Breast epithelium (tissue), 3 donors: Measurements from ENCODE around the gene HIPK1.

Experiments
- POLR2A ChIP-seq: fragments of 450-650 bp; IDR thresholded peaks from one replicate; pipeline ENCODE4 v1.6.1; 2016; ENCODE audit warnings: antibody characterized with exemption, mild to moderate bottlenecking, moderate library complexity
- POLR2AphosphoS5 ChIP-seq, 3 donors: sonication (generic); formaldehyde crosslinking; IDR thresholded peaks; one replicate each; pipeline ENCODE4 v1.6.1; 2017; ENCODE audit warnings: antibody characterized with exemption in 3 of 3
- TF ChIP-seq, protein P1 (sequence below), 3 donors: fragments of 450-650 bp; IDR thresholded peaks; one replicate each; pipeline ENCODE4 v1.5.1; 2016 to 2017; ENCODE audit warnings: antibody characterized with exemption in 3 of 3, mild to moderate bottlenecking in 3 of 3, moderate library complexity in 3 of 3

GRCh38 chr1:114002492-114003239 is 73.5 kb downstream of the HIPK1 start:
- TF ChIP-seq, protein P1, sequence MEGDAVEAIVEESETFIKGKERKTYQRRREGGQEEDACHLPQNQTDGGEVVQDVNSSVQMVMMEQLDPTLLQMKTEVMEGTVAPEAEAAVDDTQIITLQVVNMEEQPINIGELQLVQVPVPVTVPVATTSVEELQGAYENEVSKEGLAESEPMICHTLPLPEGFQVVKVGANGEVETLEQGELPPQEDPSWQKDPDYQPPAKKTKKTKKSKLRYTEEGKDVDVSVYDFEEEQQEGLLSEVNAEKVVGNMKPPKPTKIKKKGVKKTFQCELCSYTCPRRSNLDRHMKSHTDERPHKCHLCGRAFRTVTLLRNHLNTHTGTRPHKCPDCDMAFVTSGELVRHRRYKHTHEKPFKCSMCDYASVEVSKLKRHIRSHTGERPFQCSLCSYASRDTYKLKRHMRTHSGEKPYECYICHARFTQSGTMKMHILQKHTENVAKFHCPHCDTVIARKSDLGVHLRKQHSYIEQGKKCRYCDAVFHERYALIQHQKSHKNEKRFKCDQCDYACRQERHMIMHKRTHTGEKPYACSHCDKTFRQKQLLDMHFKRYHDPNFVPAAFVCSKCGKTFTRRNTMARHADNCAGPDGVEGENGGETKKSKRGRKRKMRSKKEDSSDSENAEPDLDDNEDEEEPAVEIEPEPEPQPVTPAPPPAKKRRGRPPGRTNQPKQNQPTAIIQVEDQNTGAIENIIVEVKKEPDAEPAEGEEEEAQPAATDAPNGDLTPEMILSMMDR (IDR thresholded peaks at IDR 0.05) = no peak
- TF ChIP-seq POLR2A (no peak), POLR2AphosphoS5 (IDR thresholded peaks at IDR 0.05) (no peak)
